ENCODE data around the gene TMBIM6. TPM values are rescaled to one million over a fixed set of nuclear protein-coding genes. Genes with fewer than 3 reads are reported as not detected.

TMBIM6 gene
- total RNA-seq, 2 donors from 2014 or later: 232 to 244 TPM

- Histone ChIP-seq H3K27me3 (replicated peaks; ENCODE audit: insufficient read depth) (no peaks in the 10 kb centered on the region), H3K36me3 (peaks cover 78% of the 10 kb centered on the region), H3K4me3 (no peak overlapping the region), H3K27ac (peak overlapping the region; percentile 45 to 47), H3K9me3 (no peaks in the 10 kb centered on the region), H3K4me1 (ENCODE audit: control insufficient read depth in 1 of 2, low read depth in 2 of 2) (peaks cover 0 to 16% of the 10 kb centered on the region in 2 donors)
- no peak for ATAC-seq (ENCODE audit: insufficient number of reproducible peaks, low FRiP score, low read depth)
- DNase-seq (ENCODE audit: low spot score): no peak
- TF ChIP-seq CTCF (IDR thresholded peaks at IDR 0.05): no peak
Measured at GRCh38 chr12:49800421-49801140, 59.2 kb downstream of the TMBIM6 start.

- Histone ChIP-seq H3K4me1 (ENCODE audit: control insufficient read depth in 1 of 2, low read depth in 2 of 2) (peaks cover 0 to 16% of the 10 kb centered on the region in 2 donors), H3K9me3 (no peaks in the 10 kb centered on the region), H3K27ac (peak overlapping the region; percentile 33 to 47), H3K36me3 (peaks cover 72% of the 10 kb centered on the region), H3K27me3 (replicated peaks; ENCODE audit: insufficient read depth) (no peaks in the 10 kb centered on the region), H3K4me3 (no peak overlapping the region)
- TF ChIP-seq CTCF (IDR thresholded peaks at IDR 0.05): no peak
- ATAC-seq (ENCODE audit: insufficient number of reproducible peaks, low FRiP score, low read depth) (no peak), DNase-seq (ENCODE audit: low spot score) (no peak)
Measured at GRCh38 chr12:49801141-49802063, 60.0 kb downstream of the TMBIM6 start.

GRCh38 chr12:49803693-49804450, 62.5 kb downstream of the TMBIM6 start:
- Histone ChIP-seq H3K27ac (no peak overlapping the region), H3K4me3 (no peak overlapping the region), H3K27me3 (replicated peaks; ENCODE audit: insufficient read depth) (no peaks in the 10 kb centered on the region), H3K4me1 (ENCODE audit: control insufficient read depth in 1 of 2, low read depth in 2 of 2) (peaks cover 4 to 25% of the 10 kb centered on the region in 2 donors), H3K9me3 (no peaks in the 10 kb centered on the region), H3K36me3 (peaks cover 51% of the 10 kb centered on the region)
- no peak for TF ChIP-seq CTCF (IDR thresholded peaks at IDR 0.05)
- ATAC-seq (ENCODE audit: insufficient number of reproducible peaks, low FRiP score, low read depth) (no peak), DNase-seq (ENCODE audit: low spot score) (no peak)

GRCh38 chr12:49804821-49805220, 63.5 kb downstream of the TMBIM6 start:
- H3K9me3 ChIP-seq: no peaks in the 10 kb centered on the region
- no peak for ATAC-seq (ENCODE audit: insufficient number of reproducible peaks, low FRiP score, low read depth)
- H3K27me3 ChIP-seq (replicated peaks; ENCODE audit: insufficient read depth): no peaks in the 10 kb centered on the region
- TF ChIP-seq CTCF (IDR thresholded peaks at IDR 0.05): no peak
- no peak for DNase-seq (ENCODE audit: low spot score)
- peaks cover 12 to 35% of the 10 kb centered on the region in 2 donors for H3K4me1 ChIP-seq (ENCODE audit: control insufficient read depth in 1 of 2, low read depth in 2 of 2)
- H3K4me3 ChIP-seq: no peak overlapping the region
- H3K36me3 ChIP-seq: peaks cover 42% of the 10 kb centered on the region
- H3K27ac ChIP-seq: no peak overlapping the region

All from thoracic aorta (tissue), 2 donors.